Vagina (tissue), 2 donors: ENCODE data around the gene ATPAF1. TPM values are rescaled to one million over a fixed set of nuclear protein-coding genes. Genes with fewer than 3 reads are reported as not detected.
"Not testable (repeated sequence)": the region's sequence is repeated elsewhere in the genome, so short reads cannot be mapped to it uniquely, and the experiment has no call there.

Experiments used
- DNase-seq, 2 donors: peaks; one replicate each; pipeline ENCODE4 v3.0.0-alpha.2; 2017; ENCODE audit errors: extremely low spot score in 2 of 2
- H3K27ac ChIP-seq: fragments of 200-600 bp; sonication (generic); one replicate; pipeline ENCODE4 v1.5.1; 2019
- H3K27me3 ChIP-seq: fragments of 200-600 bp; sonication (generic); one replicate; pipeline ENCODE4 v1.5.1; 2019
- H3K36me3 ChIP-seq, 2 donors: fragments of 200-600 bp; sonication (generic); one replicate each; pipeline ENCODE4 v1.5.1; 2017 to 2019
- H3K4me1 ChIP-seq: fragments of 200-600 bp; sonication (generic); one replicate; pipeline ENCODE4 v1.5.1; 2019
- H3K4me3 ChIP-seq, 2 donors: fragments of 200-600 bp; sonication (generic); 1 replicate in 1 of 2; 2 replicates in 1 of 2; pipeline ENCODE4 v1.5.1; 2016 to 2019
- H3K9me3 ChIP-seq: fragments of 200-600 bp; sonication (generic); one replicate; pipeline ENCODE4 v1.5.1; 2019
- POLR2A ChIP-seq, 2 donors: fragments of 450-650 bp; IDR thresholded peaks; one replicate each; pipeline ENCODE4 v1.6.1; 2017; ENCODE audit warnings: antibody characterized with exemption in 2 of 2, mild to moderate bottlenecking in 2 of 2, moderate library complexity in 2 of 2
- POLR2AphosphoS5 ChIP-seq, 2 donors: sonication (generic); formaldehyde crosslinking; IDR thresholded peaks; one replicate each; pipeline ENCODE4 v1.9.0; 2017; ENCODE audit warnings: antibody characterized with exemption in 2 of 2, mild to moderate bottlenecking in 2 of 2, low read depth in 1 of 2; ENCODE audit not compliant: insufficient read depth in 1 of 2
- intact Hi-C: fragments of 100-400 bp; cut with DNase I; formaldehyde crosslinking; loops from one replicate; pipeline ENCODE4 v1.15.1; 2023
- total RNA-seq: library from RNA; depleted of rRNA; stranded (reverse); fragments of >200 nt; gene quantifications from one replicate; pipeline ENCODE4 v1.2.3, GENCODE V29; 2016
- TF ChIP-seq, protein P1 (sequence below), 3 experiments: fragments of 450-650 bp in 2 of 3; fragments of 200-600 bp in 1 of 3; sonication (generic) in 1 of 3; IDR thresholded peaks; one replicate each; pipeline ENCODE4 v1.5.1; 2017 to 2019; ENCODE audit warnings: antibody characterized with exemption in 3 of 3, mild to moderate bottlenecking in 2 of 3, moderate library complexity in 2 of 3

Gene ATPAF1
- total RNA-seq, 1 donor from 2014 or later, result 37.1 TPM

DNA sequence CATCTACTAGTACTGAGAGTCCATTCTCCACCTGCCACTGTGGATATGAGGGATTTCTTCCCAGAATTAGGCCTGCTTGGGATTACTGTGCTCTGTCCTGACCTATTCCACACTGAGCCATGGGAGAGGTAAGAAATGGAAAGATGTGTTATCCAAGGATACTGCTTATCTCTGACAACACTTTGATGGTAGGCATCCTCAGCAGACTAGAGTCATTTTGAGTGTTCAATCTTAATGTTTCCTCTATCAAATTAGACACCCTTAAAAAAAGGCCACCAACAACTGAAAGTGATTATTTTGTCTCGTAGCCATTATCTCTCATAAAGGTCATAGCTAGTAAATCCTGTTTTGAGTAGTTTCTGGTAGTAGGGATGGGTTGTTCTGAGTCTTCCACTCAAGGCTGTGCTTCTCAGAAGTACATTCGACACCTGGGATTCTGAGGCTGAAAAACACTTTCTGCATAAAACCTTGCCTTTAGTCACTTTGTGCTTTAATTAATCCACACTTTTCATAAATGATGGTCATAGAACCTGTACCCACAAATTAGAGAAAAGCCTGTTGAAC, 8.8 kb downstream of the ATPAF1 start:
- no peaks in the 10 kb centered on the region for H3K27me3 ChIP-seq
- intact Hi-C loops, result no loop called here
- peaks cover 0 to 56% of the 10 kb centered on the region in 2 donors for H3K36me3 ChIP-seq
- no peak overlapping the region for H3K27ac ChIP-seq
- H3K4me1 ChIP-seq, result no peaks in the 10 kb centered on the region
- H3K4me3 ChIP-seq, result no peak overlapping the region
- H3K9me3 ChIP-seq, result no peaks in the 10 kb centered on the region
- TF ChIP-seq, protein P1, sequence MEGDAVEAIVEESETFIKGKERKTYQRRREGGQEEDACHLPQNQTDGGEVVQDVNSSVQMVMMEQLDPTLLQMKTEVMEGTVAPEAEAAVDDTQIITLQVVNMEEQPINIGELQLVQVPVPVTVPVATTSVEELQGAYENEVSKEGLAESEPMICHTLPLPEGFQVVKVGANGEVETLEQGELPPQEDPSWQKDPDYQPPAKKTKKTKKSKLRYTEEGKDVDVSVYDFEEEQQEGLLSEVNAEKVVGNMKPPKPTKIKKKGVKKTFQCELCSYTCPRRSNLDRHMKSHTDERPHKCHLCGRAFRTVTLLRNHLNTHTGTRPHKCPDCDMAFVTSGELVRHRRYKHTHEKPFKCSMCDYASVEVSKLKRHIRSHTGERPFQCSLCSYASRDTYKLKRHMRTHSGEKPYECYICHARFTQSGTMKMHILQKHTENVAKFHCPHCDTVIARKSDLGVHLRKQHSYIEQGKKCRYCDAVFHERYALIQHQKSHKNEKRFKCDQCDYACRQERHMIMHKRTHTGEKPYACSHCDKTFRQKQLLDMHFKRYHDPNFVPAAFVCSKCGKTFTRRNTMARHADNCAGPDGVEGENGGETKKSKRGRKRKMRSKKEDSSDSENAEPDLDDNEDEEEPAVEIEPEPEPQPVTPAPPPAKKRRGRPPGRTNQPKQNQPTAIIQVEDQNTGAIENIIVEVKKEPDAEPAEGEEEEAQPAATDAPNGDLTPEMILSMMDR (IDR thresholded peaks at IDR 0.05), result no peak
- TF ChIP-seq POLR2AphosphoS5 (IDR thresholded peaks at IDR 0.05; ENCODE audit: insufficient read depth in 1 of 2, low read depth in 1 of 2) (no peak), POLR2A (IDR thresholded peaks at IDR 0.05) (no peak)
- no peak for DNase-seq

GRCh38 chr1:46657775-46658174, 10.4 kb downstream of the ATPAF1 start:
- no peaks in the 10 kb centered on the region for H3K27me3 ChIP-seq
- no peaks in the 10 kb centered on the region for H3K4me1 ChIP-seq
- TF ChIP-seq POLR2AphosphoS5 (IDR thresholded peaks at IDR 0.05; ENCODE audit: insufficient read depth in 1 of 2, low read depth in 1 of 2) (no peak), POLR2A (IDR thresholded peaks at IDR 0.05) (no peak)
- TF ChIP-seq, protein P1 (IDR thresholded peaks at IDR 0.05), result no peak
- H3K36me3 ChIP-seq, result peaks cover 0 to 54% of the 10 kb centered on the region in 2 donors
- intact Hi-C loops, result no loop called here
- H3K27ac ChIP-seq, result no peak overlapping the region
- no peak overlapping the region for H3K4me3 ChIP-seq
- DNase-seq, result no peak
- no peaks in the 10 kb centered on the region for H3K9me3 ChIP-seq

- intact Hi-C loops, result no loop called here
These were observed 11.5 kb downstream of the ATPAF1 start for GRCh38 chr1:46656643-46657042.

DNA sequence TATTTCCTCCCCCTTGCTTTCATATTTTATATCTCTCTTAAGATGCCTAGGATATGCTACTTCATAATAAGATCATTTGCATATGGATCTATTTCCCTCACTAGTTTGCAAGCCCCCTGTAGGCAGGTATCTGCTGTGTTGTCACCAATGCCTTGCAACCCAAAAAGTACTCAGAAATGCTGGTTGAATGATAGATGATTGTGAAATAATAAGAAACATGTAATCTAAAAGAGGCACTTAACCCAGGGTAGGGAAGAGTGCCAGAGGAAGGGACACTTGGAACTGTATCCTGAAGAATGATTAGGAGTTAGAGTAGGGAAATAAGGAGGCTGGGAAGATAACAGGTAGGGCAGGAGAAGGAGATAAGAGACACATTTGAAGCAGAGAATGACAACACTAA, 12.3 kb downstream of the ATPAF1 start:
- intact Hi-C loops, result no loop called here
- H3K36me3 ChIP-seq, result peaks cover 0 to 45% of the 10 kb centered on the region in 2 donors
- H3K27me3 ChIP-seq, result no peaks in the 10 kb centered on the region
- no peaks in the 10 kb centered on the region for H3K4me1 ChIP-seq
- TF ChIP-seq POLR2AphosphoS5 (IDR thresholded peaks at IDR 0.05; ENCODE audit: insufficient read depth in 1 of 2, low read depth in 1 of 2), result no peak
- TF ChIP-seq POLR2A (IDR thresholded peaks at IDR 0.05), result no peak
- TF ChIP-seq, protein P1 (IDR thresholded peaks at IDR 0.05), result no peak
- no peak overlapping the region for H3K4me3 ChIP-seq
- DNase-seq, result no peak
- no peaks in the 10 kb centered on the region for H3K9me3 ChIP-seq
- no peak overlapping the region for H3K27ac ChIP-seq

More at GRCh38 chr1:46656643-46657042, 11.5 kb downstream of the ATPAF1 start:
- no peaks in the 10 kb centered on the region for H3K9me3 ChIP-seq
- no peaks in the 10 kb centered on the region for H3K4me1 ChIP-seq
- no peak overlapping the region for H3K27ac ChIP-seq
- peaks cover 0 to 45% of the 10 kb centered on the region in 2 donors for H3K36me3 ChIP-seq
- H3K27me3 ChIP-seq, result no peaks in the 10 kb centered on the region
- no peak for DNase-seq
- TF ChIP-seq POLR2AphosphoS5 (IDR thresholded peaks at IDR 0.05; ENCODE audit: insufficient read depth in 1 of 2, low read depth in 1 of 2) (no peak), POLR2A (IDR thresholded peaks at IDR 0.05) (no peak)
- TF ChIP-seq, protein P1 (IDR thresholded peaks at IDR 0.05), result no peak
- H3K4me3 ChIP-seq, result no peak overlapping the region

DNA sequence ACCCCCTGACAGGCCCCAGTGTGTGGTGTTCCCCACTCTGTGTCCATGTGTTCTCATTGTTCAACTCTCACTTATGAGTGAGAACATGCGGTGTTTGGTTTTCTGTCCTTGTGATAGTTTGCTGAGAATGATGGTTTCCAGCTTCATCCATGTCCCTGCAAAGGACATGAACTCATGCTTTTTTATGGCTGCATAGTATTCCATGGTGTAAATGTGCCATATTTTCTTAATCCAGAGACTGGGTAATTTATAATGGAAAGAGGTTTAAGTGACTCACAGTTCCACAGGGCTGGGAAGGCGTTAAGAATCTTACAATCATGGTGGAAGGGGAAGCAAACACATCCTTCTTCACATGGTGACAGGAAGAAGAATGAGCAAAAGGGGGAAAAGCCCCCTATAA, 13.5 kb downstream of the ATPAF1 start:
- DNase-seq, H3K9me3 ChIP-seq, H3K27me3 ChIP-seq, H3K4me3 ChIP-seq, H3K4me1 ChIP-seq, intact Hi-C loops, H3K27ac ChIP-seq: not testable (repeated sequence)
- H3K36me3 ChIP-seq, result peaks cover 0 to 55% of the 10 kb centered on the region in 2 donors
